ENCODE measurements around the gene SLC38A2.

SLC38A2 gene

GRCh38 chr12:46318037-46318436, 54.5 kb downstream of the SLC38A2 start:
- H3K36me3 ChIP-seq (ENCODE audit: insufficient read depth, low read length) = no peaks in the 10 kb centered on the region
- H3K9me3 ChIP-seq (ENCODE audit: insufficient read depth, low read depth, low read length) = no peaks in the 10 kb centered on the region; the same call in 1 of the 2 replicates
- no peaks in the 10 kb centered on the region for H3K4me1 ChIP-seq (ENCODE audit: insufficient read depth, low read length, poor library complexity, severe bottlenecking)
- no peak overlapping the region for H3K9ac ChIP-seq (ENCODE audit: low read depth, low read length, poor library complexity, severe bottlenecking)
- peak overlapping the region; percentile 53; the same call in 1 of the 2 replicates for H2AFZ ChIP-seq (ENCODE audit: low read length)
- no peaks in the 10 kb centered on the region for H3F3A ChIP-seq (ENCODE audit: low read depth)
- TF ChIP-seq, protein P1, sequence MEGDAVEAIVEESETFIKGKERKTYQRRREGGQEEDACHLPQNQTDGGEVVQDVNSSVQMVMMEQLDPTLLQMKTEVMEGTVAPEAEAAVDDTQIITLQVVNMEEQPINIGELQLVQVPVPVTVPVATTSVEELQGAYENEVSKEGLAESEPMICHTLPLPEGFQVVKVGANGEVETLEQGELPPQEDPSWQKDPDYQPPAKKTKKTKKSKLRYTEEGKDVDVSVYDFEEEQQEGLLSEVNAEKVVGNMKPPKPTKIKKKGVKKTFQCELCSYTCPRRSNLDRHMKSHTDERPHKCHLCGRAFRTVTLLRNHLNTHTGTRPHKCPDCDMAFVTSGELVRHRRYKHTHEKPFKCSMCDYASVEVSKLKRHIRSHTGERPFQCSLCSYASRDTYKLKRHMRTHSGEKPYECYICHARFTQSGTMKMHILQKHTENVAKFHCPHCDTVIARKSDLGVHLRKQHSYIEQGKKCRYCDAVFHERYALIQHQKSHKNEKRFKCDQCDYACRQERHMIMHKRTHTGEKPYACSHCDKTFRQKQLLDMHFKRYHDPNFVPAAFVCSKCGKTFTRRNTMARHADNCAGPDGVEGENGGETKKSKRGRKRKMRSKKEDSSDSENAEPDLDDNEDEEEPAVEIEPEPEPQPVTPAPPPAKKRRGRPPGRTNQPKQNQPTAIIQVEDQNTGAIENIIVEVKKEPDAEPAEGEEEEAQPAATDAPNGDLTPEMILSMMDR (conservative IDR thresholded peaks at IDR 0.05; ENCODE audit: low read length) = no peak
- TF ChIP-seq EZH2phosphoT487 (IDR thresholded peaks at IDR 0.05; ENCODE audit: borderline replicate concordance) = no peak
- H4K20me1 ChIP-seq (ENCODE audit: insufficient read depth, low read length, poor library complexity, severe bottlenecking) = no peaks in the 10 kb centered on the region
- no peak overlapping the region for H3K4me2 ChIP-seq (ENCODE audit: low read depth, low read length, poor library complexity, severe bottlenecking)
- H3K79me2 ChIP-seq (ENCODE audit: insufficient read depth, low read length) = no peaks in the 10 kb centered on the region
- no peaks in the 10 kb centered on the region for H3K27me3 ChIP-seq (ENCODE audit: insufficient read depth, low read length, poor library complexity, severe bottlenecking)
- no peaks in the 10 kb centered on the region for H3K9me2 ChIP-seq (replicated peaks; ENCODE audit: low read depth, low read length)
- no peak overlapping the region for H3K4me3 ChIP-seq (ENCODE audit: low read length, poor library complexity, severe bottlenecking)
